Smooth muscle cell (in vitro differentiated cells): Measurements from ENCODE around the gene AFMID. TPM values are rescaled to one million over a fixed set of nuclear protein-coding genes. Genes with fewer than 3 reads are reported as not detected.

ENCODE experiments used
- DNase-seq: peaks from one replicate; lab custom pipeline; 2025; ENCODE audit not compliant: unreplicated experiment; lab: John Stamatoyannopoulos, UW
- H2AFZ ChIP-seq: fragments of 200-600 bp; sonication (generic); 2 replicates; pipeline ENCODE4 v1.6.0; 2016; ENCODE audit warnings: antibody characterized with exemption, low read depth, mild to moderate bottlenecking
- H3F3A ChIP-seq: fragments of 200-600 bp; sonication (generic); 2 replicates; pipeline ENCODE4 v1.6.0; 2017; ENCODE audit warnings: antibody characterized with exemption, low read depth
- H3K27ac ChIP-seq: fragments of 200-600 bp; sonication (generic); 2 replicates; pipeline ENCODE4 v1.5.1; 2016; ENCODE audit warnings: low read depth, mild to moderate bottlenecking
- H3K27me3 ChIP-seq: fragments of 200-600 bp; sonication (generic); 2 replicates; pipeline ENCODE4 v1.6.1; 2016; ENCODE audit warnings: low read depth, mild to moderate bottlenecking
- H3K36me3 ChIP-seq: fragments of 200-600 bp; sonication (generic); 2 replicates; pipeline ENCODE4 v1.5.1; 2016; ENCODE audit warnings: low read depth
- H3K4me1 ChIP-seq: fragments of 200-600 bp; sonication (generic); 2 replicates; pipeline ENCODE4 v1.5.1; 2016; ENCODE audit warnings: low read depth
- H3K4me2 ChIP-seq: fragments of 200-600 bp; sonication (generic); 2 replicates; pipeline ENCODE4 v1.6.0; 2016; ENCODE audit warnings: mild to moderate bottlenecking
- H3K4me3 ChIP-seq: fragments of 200-600 bp; sonication (generic); 2 replicates; pipeline ENCODE4 v1.5.1; 2016; ENCODE audit warnings: mild to moderate bottlenecking
- H3K79me2 ChIP-seq: fragments of 200-600 bp; sonication (generic); 2 replicates; pipeline ENCODE4 v1.6.0; 2016; ENCODE audit warnings: low read depth, mild to moderate bottlenecking
- H3K9ac ChIP-seq: fragments of 200-600 bp; sonication (generic); 2 replicates; pipeline ENCODE4 v1.6.0; 2016; ENCODE audit warnings: low read depth
- H3K9me3 ChIP-seq: fragments of 200-600 bp; sonication (generic); replicated peaks from 2 replicates; pipeline ENCODE4 v1.5.1; 2016; ENCODE audit warnings: low read depth
- H4K20me1 ChIP-seq: fragments of 200-600 bp; sonication (generic); 2 replicates; pipeline ENCODE4 v1.6.0; 2016; ENCODE audit warnings: low read depth
- WGBS: methylation state at CpG from one replicate; pipeline ENCODE4 v1.1.7; 2016; ENCODE audit warnings: low lambda C conversion rate; 5-methylcytosine and 5-hydroxymethylcytosine counted together
- polyA plus RNA-seq: library from polyadenylated mRNA; unstranded; fragments of >200 nt; fragmentation: Nextera tagmentation; extraction: Ambion mirVana; gene quantifications from 2 replicates; pipeline ENCODE4 v1.2.1, GENCODE V29; 2016
- small RNA-seq: library from RNA; depleted of rRNA; stranded (forward); fragments of <200 nt; gene quantifications from one replicate; pipeline ENCODE3, GENCODE V24; 2014
- total RNA-seq: library from RNA; depleted of rRNA; stranded (reverse); fragments of >200 nt; gene quantifications from 2 replicates; pipeline ENCODE4 v1.2.3, GENCODE V29; 2014
- TF ChIP-seq, protein P1 (sequence below): fragments of 200-600 bp; sonication (generic); IDR thresholded peaks from 2 replicates; pipeline ENCODE4 v1.5.1; 2017; ENCODE audit warnings: borderline replicate concordance, mild to moderate bottlenecking, antibody characterized with exemption; ENCODE audit not compliant: insufficient read depth, poor library complexity, severe bottlenecking

The AFMID gene
- total and polyA plus RNA-seq, 2 experiments from 2014 or later = 10.0 to 64.9 TPM

GRCh38 chr17:78255029-78255656 lies 68.0 kb downstream of the AFMID start:
- Histone ChIP-seq H2AFZ (no peak overlapping the region), H3K79me2 (peaks cover 4% of the 10 kb centered on the region), H4K20me1 (no peaks in the 10 kb centered on the region), H3K36me3 (no peaks in the 10 kb centered on the region), H3K9me3 (no peaks in the 10 kb centered on the region), H3K4me2 (peak overlapping the region; percentile 65), H3K27ac (peak overlapping the region; percentile 46), H3K4me1 (peaks cover 36% of the 10 kb centered on the region), H3K27me3 (no peaks in the 10 kb centered on the region), H3K4me3 (no peak overlapping the region), H3K9ac (no peak overlapping the region), H3F3A (peaks cover 3% of the 10 kb centered on the region)
- TF ChIP-seq, protein P1, sequence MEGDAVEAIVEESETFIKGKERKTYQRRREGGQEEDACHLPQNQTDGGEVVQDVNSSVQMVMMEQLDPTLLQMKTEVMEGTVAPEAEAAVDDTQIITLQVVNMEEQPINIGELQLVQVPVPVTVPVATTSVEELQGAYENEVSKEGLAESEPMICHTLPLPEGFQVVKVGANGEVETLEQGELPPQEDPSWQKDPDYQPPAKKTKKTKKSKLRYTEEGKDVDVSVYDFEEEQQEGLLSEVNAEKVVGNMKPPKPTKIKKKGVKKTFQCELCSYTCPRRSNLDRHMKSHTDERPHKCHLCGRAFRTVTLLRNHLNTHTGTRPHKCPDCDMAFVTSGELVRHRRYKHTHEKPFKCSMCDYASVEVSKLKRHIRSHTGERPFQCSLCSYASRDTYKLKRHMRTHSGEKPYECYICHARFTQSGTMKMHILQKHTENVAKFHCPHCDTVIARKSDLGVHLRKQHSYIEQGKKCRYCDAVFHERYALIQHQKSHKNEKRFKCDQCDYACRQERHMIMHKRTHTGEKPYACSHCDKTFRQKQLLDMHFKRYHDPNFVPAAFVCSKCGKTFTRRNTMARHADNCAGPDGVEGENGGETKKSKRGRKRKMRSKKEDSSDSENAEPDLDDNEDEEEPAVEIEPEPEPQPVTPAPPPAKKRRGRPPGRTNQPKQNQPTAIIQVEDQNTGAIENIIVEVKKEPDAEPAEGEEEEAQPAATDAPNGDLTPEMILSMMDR = no peak
- no peak for DNase-seq
- WGBS = 95% methylated on average over 18 of the region's 18 CpGs

DNA sequence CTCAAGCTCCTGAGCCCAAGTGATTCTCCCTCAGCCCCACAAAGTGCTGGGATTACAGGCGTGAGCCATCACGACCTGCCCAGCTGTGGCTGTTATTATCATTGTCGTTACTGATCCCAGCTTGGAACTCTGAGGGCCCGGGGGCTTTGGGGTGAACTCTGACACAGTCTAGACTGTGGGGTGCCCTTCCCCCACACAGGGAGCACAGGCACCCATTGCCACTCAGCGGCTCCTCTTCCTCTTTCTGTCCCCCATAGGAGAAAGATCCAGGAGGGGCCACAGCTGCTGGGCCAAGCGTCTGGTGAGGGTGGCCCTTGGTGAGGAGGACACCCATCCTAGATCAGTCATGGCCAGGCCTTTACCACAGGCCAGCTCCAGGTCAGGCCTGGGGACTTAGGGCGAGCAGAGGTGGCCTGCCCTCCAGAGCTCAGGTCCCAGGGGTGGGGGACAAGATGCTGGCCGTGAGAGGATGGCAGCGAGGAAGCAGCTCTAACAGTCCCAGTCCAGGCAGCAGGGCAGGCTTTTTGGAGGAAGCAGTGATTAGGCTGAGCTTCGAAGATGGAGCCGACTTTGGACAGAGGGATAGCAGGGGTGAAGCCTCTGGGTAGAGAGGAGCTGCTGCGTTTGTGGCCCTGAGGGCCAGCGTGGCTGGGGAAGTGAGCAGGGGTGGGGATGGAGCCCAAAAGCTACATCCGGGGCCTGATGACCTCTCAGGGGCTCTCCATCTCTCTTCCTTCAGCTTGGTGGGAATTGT lies 69.0 kb downstream of the AFMID start:
- WGBS = 42% methylated on average over 14 of the region's 14 CpGs
- Histone ChIP-seq H3K4me1 (peaks cover 31% of the 10 kb centered on the region), H3K4me2 (peak overlapping the region; percentile 65), H3K27me3 (no peaks in the 10 kb centered on the region), H3K9ac (no peak overlapping the region), H3K27ac (peak overlapping the region; percentile 46), H2AFZ (peak overlapping the region; percentile 21), H4K20me1 (no peaks in the 10 kb centered on the region), H3K36me3 (no peaks in the 10 kb centered on the region), H3K4me3 (no peak overlapping the region), H3F3A (peaks cover 3% of the 10 kb centered on the region), H3K79me2 (peaks cover 4% of the 10 kb centered on the region), H3K9me3 (no peaks in the 10 kb centered on the region)
- TF ChIP-seq, protein P1 = no peak
- DNase-seq = no peak

DNA sequence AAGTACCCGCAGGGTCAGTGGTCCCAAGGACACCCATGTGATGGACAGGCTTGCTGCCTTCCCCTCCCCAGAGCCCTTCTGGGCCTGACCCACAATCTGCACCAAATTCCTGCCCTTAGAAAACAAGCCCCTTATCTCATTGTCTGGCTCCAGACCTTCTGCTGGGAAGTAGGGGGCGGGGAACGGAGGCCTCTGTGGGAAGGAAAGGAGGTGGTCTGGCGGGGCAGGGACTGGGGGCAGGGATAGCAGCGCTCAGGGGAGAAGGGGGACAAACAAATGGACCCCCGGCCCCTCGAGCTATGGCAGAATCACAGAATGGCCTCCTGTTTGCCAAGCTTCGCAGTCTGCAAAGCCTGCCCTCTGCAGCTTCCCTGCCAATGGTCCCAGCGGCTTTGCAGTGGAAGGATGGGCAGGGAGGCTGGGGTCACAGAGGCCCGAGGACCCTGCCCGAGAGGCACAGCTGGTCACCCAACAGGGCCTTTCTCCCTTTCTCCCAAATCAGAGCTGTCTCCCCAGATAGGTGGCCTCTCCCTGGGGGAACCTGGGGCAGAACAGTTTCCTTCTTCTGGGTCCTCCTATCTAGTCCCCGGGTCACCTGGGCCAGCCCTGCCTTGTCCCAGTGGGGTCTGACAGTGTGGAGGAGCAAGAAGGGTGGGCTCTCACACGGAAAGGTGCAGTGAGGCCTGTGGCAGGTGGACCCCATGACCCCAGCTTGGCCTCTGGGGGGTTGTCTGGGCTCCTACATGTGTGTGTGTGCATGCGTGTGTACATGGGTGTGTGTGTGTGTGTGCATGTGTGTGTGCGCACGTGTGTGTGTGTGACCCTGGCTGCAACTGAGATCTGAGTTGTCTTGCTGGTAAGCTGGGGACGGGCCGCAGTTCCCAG lies 69.8 kb downstream of the AFMID start:
- 43% methylated on average over 16 of the region's 18 CpGs for WGBS
- H3K4me1 ChIP-seq = peaks cover 31% of the 10 kb centered on the region
- no peaks in the 10 kb centered on the region for H3K36me3 ChIP-seq
- peaks cover 3% of the 10 kb centered on the region for H3F3A ChIP-seq
- H3K79me2 ChIP-seq = peaks cover 4% of the 10 kb centered on the region
- TF ChIP-seq, protein P1 = no peak
- no peaks in the 10 kb centered on the region for H3K9me3 ChIP-seq
- H3K27me3 ChIP-seq = no peaks in the 10 kb centered on the region
- H2AFZ ChIP-seq = peak overlapping the region; percentile 21
- no peak overlapping the region for H3K4me3 ChIP-seq
- H3K27ac ChIP-seq = peak overlapping the region; percentile 46
- H3K9ac ChIP-seq = no peak overlapping the region
- no peaks in the 10 kb centered on the region for H4K20me1 ChIP-seq
- DNase-seq = no peak
- H3K4me2 ChIP-seq = peak overlapping the region; percentile 65

Small RNAs within 50 kb of the gene (small RNA-seq; reads per million reads assigned to genes)
- gene AC087645.1 = not detected

Other genes with a start within 250 kb of the AFMID start
- 3.1 and 3.9 TPM in 2 replicates for gene TNRC6C, start 228.7 kb upstream of the AFMID start, total RNA-seq
- 2.4 and 2.7 TPM in 2 replicates for gene TNRC6C, start 228.7 kb upstream of the AFMID start, polyA plus RNA-seq
- gene TMC6, start 58.6 kb upstream of the AFMID start, total RNA-seq = 24.1 and 42.2 TPM in 2 replicates
- 40.2 and 65.3 TPM in 2 replicates for gene TMC6, start 58.6 kb upstream of the AFMID start, polyA plus RNA-seq
- 0.04 and 0.27 TPM in 2 replicates for gene TMC8, start 56.6 kb upstream of the AFMID start, total RNA-seq
- 0.38 and 1.2 TPM in 2 replicates for gene TMC8, start 56.6 kb upstream of the AFMID start, polyA plus RNA-seq
- gene C17orf99, start 41.0 kb upstream of the AFMID start, total RNA-seq = not detected in 2 replicates
- 0.29 and 1.7 TPM in 2 replicates for gene C17orf99, start 41.0 kb upstream of the AFMID start, polyA plus RNA-seq
- gene SYNGR2, start 18.8 kb upstream of the AFMID start, total RNA-seq = 55.3 and 64.7 TPM in 2 replicates
- 46.1 and 136 TPM in 2 replicates for gene SYNGR2, start 18.8 kb upstream of the AFMID start, polyA plus RNA-seq
- 20.0 and 20.9 TPM in 2 replicates for gene TK1, start 310 bp upstream of the AFMID start, total RNA-seq
- 53.7 and 72.7 TPM in 2 replicates for gene TK1, start 310 bp upstream of the AFMID start, polyA plus RNA-seq
- 7.7 and 15.3 TPM in 2 replicates for gene BIRC5, start 26.9 kb downstream of the AFMID start, total RNA-seq
- 11.9 and 15.6 TPM in 2 replicates for gene BIRC5, start 26.9 kb downstream of the AFMID start, polyA plus RNA-seq
- not detected in 2 replicates for gene TMEM235, start 44.3 kb downstream of the AFMID start, total RNA-seq
- gene TMEM235, start 44.3 kb downstream of the AFMID start, polyA plus RNA-seq = not detected in 2 replicates
- 116 and 172 TPM in 2 replicates for gene SOCS3, start 172.7 kb downstream of the AFMID start, total RNA-seq
- 201 and 310 TPM in 2 replicates for gene SOCS3, start 172.7 kb downstream of the AFMID start, polyA plus RNA-seq
- 29.5 and 29.9 TPM in 2 replicates for gene PGS1, start 191.3 kb downstream of the AFMID start, total RNA-seq
- 22.6 and 37.8 TPM in 2 replicates for gene PGS1, start 191.3 kb downstream of the AFMID start, polyA plus RNA-seq